Measurements from ENCODE around the gene VAC14.
A peak's percentile ranks its signal among the peaks of the same experiment; 100 is the strongest.

The VAC14 gene

DNA sequence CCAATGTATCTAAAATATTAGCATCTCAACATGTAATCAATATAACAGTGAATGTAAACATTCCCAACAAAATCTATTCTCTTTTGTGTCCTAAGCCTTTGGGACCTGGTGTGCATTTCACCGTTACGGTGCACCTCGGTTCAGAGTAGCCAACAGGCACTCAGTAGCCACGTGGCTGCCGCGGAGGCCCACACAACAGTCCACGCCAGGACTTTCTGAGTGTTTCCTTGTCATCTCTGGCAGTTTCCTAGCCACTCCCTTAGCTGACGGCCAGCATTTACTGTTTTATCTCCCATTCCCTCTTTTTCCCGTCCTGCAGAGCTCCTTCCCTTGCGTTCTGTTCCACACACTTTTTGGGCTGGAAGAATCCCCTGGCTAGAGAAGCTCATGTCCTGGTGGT is 36.3 kb downstream of the VAC14 start:
- no peak for DNase-seq (ENCODE audit: low spot score)

DNA sequence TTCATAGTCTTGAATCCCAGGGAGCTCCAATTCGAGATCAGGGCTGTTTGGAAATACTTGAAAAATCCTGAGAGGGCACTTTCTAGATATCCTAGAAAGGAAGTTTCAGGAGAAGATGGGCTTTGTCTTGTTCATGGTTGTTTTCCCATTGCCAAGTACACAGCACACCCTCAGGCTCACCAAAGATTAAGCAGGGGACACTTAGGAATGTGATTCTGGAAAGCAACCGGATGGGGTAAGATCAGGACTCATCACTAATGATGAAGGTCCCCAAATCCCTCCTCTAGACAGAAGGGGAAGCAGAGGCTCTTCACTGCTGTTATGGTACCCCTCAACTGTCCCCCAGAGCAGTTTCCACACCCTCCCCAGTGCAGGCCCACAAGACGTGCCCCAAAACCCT is 40.7 kb downstream of the VAC14 start:
- DNase-seq (ENCODE audit: low spot score): no peak

DNA sequence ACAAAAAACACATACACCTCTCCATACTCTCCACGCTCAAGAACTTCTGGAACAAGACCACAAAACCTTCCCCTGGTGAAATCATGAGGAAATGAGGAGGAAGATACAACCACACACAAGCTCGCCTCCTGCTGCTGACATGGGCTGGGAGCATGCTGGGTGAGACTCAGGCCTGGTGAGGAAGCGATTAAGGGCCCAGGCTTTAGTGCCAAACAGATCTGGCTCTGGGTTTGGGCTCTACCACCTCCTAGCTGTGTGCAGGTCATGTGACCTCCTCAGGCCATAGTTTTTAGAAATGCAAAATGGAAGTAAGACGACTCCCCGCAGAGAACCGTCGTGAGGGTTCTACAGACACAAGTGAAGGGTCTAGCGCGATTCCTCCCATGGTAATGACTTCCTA is 41.3 kb downstream of the VAC14 start:
- DNase-seq (ENCODE audit: low spot score): no peak

DNA sequence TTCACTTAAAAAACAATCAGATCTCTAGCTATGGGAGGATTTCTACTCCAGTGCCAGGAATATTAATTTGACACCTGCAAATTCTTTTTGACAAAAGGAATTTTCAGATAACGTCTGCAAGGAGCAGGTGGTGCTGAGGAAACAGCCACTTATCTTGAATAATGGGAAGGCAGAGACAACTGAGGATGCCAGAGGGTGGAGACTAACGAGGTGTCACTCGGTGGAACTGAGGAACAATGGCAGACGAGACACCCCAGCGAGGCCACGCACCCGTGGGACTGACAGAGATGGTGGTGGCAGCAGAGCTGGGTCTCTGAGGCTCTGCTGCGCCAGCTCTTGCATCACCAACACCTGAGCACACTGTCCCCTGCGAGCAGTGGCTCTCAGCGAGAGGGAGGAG is 42.2 kb downstream of the VAC14 start:
- DNase-seq (ENCODE audit: low spot score): no peak

DNA sequence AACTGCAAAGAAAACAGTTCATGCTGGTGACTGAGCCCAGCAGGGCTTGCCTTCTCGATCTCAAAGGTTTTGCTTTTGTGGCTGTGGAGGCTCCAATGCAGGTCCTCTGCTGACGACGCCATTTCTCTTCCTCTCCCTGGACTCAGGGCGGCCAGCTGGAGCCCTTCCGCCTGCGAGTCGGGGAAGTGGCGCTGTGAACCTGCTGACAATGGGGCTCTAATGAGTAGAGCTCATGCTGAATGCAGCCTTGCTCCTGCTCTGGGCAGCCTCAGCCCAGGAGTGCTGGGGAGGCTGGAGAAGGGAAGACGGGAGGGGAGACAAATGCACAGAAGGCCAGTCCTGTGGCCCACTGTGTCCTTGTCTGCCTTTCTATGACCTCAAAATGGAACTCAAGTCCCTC is 43.8 kb downstream of the VAC14 start:
- no peak for DNase-seq (ENCODE audit: low spot score)

DNA sequence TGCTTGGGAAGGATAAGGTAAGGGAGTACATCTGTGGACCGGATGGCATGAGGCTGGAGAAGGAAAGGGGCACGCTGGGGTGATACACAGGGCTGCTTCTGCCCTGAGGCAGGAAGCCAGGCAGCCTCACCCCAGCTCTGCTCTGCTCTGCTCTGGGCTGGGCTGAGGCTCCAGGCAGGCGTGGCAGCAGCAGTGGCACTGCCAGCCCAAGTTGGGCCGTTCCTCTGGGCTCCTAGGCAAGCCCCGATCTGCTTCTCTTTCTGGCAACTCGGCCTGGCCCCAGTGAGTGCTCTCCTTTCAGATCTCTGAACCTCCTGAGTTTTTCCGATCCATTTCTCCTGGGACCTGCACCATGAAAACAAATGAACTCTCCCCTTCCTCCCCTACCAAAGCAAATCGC is 44.9 kb downstream of the VAC14 start:
- DNase-seq (ENCODE audit: low spot score): no peak

DNA sequence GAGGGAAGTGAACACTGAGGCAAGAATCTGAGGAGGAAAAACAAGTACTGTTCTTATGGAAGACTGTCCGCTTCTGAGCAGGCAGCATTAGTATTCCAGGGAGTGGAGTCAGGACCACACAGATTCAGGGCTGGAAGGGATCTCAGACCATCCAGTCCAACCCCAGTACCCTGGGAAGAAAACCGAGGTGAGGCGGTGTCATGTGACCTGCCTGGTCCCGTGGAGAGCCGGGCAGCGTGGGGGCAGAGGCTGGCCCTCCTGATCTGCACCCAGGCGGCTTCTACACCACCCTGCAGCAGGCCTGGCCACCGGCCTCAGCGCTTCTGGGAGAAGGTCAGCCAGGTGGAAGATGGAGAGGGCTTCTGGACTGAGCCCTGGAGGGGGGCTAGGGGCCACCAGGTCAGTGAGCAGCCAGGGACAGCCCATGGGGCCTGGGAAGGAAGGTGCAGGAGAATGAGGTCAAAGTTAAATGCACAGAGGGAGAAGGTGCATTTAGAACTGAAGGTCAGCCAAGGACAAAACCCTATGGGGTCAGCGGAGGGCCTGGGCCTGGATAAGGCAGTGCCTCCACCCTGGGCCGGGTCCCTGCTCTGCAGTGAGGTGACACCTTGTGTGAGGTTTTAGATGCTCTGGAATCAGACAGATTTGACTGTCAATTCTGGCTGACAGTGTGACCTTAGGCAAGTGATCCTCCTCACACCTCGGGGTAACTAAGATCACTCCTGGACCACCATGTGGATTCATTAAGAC is 45.9 kb downstream of the VAC14 start:
- DNase-seq (ENCODE audit: low spot score): no peak

DNA sequence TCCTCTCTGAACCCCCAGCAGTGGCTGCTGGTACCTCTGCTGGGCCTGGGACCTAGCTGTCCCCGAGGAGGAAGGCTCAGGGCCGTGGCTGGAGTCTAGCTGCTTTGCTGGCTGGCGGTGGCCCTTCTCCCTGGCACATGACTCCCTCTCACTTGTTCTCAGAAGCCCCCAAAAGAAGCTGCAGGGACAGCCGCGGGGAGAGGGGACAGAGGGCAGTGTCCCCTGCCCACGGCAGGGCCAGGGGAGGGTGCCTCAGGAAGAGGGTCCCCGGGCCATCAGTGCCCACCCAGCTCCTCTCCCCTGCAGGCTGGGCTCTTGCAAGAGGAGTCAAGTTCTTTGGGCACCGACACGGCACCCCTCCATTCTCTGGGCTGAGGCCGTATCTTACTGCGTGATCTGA is 46.6 kb downstream of the VAC14 start:
- DNase-seq (ENCODE audit: low spot score): no peak

DNA sequence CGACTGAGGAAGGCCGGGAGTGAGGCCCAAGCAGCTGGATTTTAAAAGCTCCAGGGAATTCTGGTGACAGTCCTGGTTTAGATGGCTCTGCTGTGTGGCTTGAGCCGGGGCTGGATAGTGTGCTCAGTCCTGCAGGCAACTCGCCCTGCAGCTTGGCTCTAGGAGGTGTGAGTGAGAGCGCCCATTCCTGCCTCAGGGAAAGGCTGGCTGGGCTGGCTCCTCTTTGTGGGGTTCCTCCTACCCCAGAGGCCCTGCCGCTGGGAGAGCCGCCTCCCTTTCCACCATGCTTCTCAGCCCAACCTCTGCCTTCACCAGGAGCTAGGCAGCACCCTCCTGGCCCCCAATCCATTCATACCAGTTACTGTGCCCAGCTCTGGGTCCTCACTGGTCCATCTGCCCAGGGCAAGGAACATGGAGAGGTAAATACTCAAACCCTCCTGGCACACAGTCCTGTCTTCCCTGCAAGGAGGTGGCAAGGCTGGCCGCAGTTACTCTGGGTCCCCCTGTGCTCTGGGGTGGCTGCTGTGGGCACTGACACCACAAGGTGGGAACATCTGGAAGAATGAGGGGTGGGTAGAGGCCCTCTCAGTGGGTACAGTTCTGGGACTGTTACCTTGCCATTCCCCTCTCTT is 47.1 kb downstream of the VAC14 start:
- no peak for DNase-seq (ENCODE audit: low spot score)

DNA sequence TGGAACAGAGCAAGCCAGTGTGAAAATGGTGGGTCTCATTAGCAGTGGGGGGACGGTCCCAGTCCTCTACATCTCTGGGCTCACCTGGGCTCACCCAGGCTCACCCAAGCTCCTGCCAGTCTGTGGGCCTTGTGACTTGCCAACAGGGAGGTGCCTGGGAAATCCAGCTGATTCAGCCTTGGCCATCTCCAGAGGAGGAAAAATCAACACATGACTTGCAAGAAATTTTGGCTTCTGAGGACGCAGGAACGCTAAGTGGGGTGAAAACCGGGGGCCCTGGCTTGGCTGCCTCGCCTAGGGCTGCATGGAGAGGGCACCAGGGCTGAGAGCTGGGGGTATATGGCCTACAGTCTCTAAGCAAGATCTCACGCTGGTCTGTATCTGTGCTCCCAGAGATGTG is 47.7 kb downstream of the VAC14 start:
- no peak for DNase-seq (ENCODE audit: low spot score)

DNA sequence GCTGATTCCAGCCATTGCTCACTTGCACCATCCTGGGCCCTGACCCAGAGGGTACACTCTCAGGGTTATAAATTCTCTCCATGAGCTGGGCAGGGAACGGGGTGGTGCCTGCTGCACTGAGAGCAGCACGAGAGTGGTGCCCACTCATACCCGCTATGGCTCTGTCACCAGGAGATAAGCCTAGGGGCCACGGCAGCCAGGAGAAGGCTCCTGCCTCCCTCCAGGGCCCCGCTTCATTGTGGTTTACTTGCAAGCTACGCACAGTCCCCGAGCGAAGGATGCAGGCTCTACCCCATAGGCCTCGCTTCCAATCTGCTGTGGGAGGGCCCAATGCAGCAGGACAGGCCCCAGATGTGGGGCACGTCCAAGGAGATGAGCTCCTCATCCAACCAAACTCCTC is 48.5 kb downstream of the VAC14 start:
- DNase-seq (ENCODE audit: low spot score): no peak

DNA sequence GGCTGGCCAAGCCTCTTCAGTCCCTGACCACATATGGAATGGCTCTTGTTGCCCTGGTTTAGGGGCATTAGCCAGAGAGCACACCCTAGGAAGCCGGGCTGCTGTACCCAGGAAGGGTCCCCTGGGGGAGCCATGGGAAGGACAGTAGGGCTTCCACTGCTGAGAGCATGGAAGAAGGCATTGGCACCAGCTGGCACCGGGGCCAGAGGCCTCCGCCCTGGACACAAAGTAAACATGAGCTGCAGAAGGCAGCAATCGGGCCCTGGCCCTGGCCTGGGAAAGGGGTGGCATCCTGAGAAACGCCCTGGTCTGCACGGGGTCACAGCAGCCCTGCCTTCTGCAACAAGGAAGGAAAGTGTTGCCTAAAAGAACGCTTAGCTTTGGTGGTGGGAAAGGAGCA is 49.4 kb downstream of the VAC14 start:
- no peak for DNase-seq (ENCODE audit: low spot score)

DNA sequence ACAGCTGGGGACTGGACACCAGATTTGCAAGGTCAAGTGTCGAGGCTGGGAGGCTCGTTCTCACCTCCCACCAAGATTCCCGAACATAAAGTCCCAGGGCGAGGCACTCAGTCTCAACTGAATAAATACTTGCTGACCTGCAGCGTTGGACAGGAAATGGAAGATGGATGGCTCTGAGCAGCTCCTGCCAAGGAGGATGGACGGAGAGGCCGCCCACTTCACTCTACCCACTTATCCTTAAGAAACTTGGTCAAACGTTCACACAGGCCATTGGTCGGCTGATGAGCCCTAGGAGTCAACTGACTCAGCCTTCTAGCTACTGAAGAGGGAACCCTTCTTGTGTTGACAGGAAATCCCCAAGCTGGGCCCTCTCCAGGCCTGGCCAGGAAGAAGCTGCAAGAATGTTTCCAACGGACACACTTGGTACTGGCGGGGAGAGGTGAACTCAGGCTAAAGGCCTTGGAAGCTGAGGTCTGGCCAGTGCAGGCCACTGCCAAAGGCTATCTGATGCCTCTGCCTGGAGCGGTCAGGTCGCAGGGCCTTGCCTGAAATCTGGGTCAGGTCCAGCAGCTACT is 50.0 kb downstream of the VAC14 start:
- peak; percentile 96 for DNase-seq (ENCODE audit: low spot score)

DNA sequence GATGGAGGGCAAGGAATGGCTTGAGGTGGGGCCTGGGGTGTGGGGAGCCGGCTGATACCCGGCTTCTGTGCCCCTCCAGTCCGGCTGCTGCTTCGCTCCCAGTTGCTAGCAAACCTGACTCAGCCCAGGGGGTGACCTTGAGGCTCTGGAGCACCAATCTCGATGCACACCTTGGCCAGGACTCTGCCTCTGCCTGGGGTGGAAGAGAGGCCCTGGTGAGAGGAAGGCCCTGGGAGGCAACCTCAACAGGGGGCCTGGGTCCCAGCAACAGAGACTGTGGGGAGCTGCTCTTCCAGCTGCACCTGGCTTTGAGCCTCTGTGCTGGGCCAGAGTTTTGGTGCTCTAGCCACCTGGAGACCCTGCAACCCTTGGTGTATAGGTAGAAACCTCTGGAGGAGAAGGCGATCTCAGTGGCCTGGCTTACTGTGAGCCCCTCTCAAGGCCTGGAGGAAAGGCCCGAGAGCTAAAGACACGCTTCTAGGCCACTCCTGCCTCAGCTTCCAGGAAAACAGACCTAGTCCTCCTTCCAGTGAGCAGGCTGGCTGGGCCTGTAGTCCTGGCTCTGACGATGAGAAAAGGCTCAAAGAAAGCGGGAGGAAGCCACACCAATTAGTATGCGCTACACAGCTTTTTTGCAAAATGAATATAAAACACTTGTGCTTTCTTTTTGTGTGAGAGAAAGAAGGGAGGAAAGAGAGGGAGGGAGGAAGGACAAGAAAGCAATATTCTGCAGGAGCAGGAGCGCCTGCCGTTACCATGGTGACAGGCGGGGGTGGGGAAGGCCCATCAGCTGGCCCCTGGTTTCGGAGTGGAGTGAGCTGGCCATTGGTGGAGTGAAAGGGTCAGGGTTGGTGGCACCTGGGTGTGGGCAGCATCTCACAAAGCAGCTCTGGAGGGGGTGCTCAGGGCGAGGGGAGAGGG is 51.0 kb downstream of the VAC14 start:
- no peak for DNase-seq (ENCODE audit: low spot score)

DNA sequence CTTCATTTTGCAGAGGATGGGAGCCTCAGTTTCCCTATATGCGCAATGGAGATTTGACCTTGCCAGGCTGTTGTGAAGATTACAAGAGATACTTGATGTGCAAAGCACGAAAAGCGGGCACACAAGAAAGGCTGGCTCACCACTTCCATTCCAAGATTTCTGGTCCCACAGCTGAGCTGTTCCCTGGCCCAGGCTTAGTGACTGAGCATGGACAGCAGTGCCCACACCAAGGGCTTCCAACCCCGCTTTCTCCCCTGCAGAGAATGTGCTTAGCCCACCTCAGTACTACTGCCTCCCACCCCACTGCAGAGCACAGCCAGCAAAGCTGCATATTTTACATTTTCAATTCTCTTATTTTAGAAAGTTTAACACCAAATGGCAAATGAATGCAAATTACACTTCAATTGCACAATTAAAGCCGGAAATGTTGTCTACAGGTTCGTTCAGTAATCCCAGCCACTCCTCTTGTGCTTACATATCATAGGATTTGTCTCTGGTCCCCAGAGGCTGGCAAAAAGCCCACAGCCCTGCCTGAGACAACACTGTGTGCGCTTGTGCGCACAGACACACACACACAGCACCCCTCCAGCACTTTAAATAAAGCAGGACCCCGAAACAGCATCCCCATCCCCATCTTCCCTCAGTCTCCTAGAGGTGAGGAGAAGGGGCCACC is 51.8 kb downstream of the VAC14 start:
- DNase-seq (ENCODE audit: low spot score): no peak

DNA sequence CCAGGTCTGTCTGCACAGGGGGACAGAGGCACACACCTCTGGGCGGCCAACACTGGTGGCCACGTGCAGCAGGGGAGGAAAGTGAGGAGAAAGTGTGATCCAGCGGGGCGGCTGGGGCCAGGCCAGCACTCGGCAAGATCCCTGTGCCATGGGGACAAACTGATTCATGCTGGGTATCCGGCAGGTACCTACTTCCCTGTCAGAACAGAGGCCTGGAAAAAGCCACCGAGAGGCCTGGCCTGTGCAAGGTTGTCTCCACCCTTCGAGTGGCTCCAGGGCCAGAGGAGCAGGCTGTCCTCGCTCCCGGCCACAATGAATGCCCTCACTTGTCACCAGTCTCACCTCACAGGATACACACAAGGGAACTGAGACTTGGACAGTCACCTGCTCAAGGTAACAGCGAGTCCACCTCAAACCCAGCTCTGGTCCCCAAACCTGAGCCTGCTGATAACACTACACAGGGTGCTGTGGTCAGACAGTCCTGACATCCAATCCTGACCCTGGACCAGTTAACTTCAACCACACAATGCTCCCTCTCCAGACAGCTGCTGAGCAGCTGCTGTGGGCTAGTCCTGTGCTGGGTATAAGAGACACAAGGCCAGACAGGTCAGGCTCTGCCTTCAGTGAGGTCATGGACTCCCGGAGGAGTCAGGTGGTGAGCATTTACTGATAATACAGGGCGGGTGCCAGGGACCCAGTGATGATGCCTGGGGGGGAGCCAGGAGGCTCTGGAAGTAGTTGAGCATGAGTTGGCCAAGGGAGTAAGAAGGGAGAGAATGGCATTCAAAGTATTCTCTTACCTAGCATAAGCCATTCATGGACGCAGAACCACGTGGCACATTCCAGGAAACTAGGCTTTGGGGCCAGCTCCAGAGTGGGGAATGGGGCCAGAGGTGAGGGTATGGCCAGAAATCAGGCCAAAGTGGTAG is 53.0 kb downstream of the VAC14 start:
- no peak for DNase-seq (ENCODE audit: low spot score)

DNA sequence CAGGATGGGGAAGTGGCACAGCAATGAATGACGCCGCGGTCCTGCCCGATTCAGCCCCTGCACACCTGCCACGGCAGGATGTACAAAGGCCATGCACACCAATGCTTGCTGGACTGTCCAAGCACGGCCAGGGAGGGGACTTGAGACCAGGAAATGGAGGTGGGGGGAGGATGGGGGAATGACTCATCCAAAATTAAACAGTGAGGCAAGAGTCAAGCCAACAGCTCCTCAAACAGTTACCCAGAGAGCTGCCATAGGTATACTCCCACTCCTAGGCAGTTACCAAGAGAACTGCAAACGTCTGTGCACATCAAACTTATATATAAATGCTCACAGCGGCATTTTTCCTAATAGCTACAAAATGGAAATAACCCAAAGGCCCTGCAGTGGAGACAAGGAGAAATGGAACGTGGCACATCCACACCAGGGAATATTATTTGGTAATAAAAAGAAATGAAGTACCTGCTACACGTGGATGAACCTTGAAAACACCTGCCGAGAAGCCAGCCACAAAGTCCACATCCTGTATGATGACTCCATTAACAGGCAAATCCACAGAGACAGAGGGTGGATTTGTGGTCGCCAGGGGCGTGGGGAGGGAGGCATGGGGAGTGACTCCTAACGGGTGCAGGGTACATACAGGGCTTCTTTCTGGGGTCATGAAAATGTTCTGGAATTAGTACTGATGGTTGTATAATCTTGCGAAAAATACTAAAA is 54.1 kb downstream of the VAC14 start:
- DNase-seq (ENCODE audit: low spot score): peak; percentile 95

DNA sequence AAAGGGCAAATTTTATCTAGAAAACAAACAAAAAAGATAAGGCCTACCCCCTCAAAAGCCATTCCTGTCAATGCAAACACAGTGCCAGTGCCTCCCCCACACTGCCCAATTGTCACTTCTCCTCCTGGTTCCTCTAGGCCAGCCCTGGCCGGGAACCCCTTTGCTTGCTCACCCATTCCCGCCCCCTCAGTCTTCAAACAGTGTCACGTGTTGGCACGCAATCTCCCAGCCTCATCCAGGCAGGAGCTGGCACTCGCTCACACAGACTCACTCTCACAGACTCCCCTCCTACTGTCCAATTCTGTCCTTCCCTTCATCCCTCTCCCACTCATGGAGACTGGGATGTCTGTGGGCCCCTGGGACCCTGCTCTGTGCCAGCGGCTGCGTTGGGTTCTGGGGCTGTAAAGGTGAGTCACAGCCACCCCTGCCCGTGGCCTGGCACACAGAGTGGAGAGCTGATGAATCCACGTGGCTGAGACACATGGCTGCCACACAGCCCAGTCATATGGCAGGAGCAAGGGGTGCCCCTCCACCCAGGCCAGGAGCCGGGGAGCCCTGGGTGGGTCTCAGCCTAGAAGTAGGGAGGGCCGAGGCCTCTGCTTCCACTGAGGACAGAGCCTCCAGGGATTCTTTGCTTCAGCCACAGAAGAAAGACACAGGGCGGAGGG is 54.8 kb downstream of the VAC14 start:
- peak; percentile 89 for DNase-seq (ENCODE audit: low spot score)

DNA sequence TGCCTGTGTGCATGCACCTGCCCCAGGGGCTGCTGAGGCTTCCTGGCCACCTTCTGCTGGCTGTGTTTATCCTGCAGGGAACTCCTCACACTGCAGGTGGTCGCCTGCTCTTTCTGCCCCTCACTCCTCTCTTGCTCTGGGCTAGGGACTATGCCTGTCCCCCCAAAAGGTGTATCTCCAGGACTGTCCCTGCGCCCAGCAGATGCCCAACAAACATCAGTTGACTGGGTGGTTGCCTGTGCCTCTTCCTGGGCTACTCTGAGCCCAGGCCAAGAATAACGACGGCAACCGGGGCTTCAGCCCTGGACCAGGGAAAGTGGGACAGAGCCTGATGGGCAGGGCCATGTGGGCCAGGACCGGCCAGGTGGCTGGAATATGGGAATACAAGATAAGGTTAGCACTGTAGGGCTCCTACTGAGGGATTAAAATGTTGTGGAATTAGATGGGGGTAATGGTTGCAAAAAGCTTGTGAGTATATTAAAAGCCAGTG is 55.4 kb downstream of the VAC14 start:
- no peak for DNase-seq (ENCODE audit: low spot score)

DNA sequence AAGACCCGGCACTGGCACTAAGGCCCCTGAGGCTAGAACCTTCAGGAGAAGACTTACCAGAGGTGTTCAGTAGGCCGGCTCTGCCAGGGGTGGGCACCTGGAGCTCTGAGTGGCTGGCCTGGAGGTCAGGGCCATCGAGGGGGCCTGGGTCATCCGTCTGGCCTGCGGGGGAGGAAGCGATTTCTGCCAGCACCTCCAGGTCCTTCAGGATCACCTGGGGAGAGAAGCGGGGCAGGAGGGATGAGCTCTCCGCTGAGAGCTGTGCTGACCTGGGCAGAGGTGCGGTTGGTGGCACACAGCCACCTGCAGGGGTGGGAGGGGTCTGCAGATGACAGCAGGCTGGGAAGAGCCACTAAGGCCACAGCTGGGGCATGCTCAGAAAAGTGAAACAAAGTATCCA is 56.6 kb downstream of the VAC14 start:
- DNase-seq (ENCODE audit: low spot score): no peak

All from hepatic stellate cell (primary cell).